H1 (cell line): ENCODE data around the gene PASD1. TPM values are rescaled to one million over a fixed set of nuclear protein-coding genes. Genes with fewer than 3 reads are reported as not detected.

Source experiments
- CHD7 ChIP-seq: fragments of 300-600 bp; sonication (generic); IDR thresholded peaks from 2 replicates; pipeline ENCODE4 v1.7.1; 2012; ENCODE audit warnings: low read length, moderate library complexity, mild to moderate bottlenecking, inconsistent platforms; ENCODE audit not compliant: insufficient replicate concordance
- EGR1 ChIP-seq: IDR thresholded peaks from 2 replicates; pipeline ENCODE4 v1.6.1; 2011; ENCODE audit warnings: low read depth, low read length, borderline replicate concordance
- EZH2 ChIP-seq: fragments of 200-600 bp; sonication (generic); IDR thresholded peaks from 2 replicates; pipeline ENCODE4 v1.7.1; 2012; ENCODE audit warnings: low read depth, mild to moderate bottlenecking, moderate library complexity, low read length, inconsistent platforms; ENCODE audit not compliant: severe bottlenecking
- JUND ChIP-seq: IDR thresholded peaks from 2 replicates; pipeline ENCODE4 v1.6.1; 2011; ENCODE audit warnings: mild to moderate bottlenecking, improper control_type of control experiment, low read length
- KDM4A ChIP-seq: IDR thresholded peaks from one replicate; pipeline ENCODE4 v1.7.1; 2012; ENCODE audit warnings: low read depth, mild to moderate bottlenecking, moderate library complexity, low read length, inconsistent platforms; ENCODE audit not compliant: severe bottlenecking
- POU5F1 ChIP-seq: IDR thresholded peaks from 2 replicates; pipeline ENCODE4 v1.6.1; 2011; ENCODE audit warnings: low read depth, mild to moderate bottlenecking, low read length, moderate library complexity
- TAF7 ChIP-seq: optimal IDR thresholded peaks from 2 replicates; pipeline ENCODE3; 2011; ENCODE audit warnings: low read depth, mild to moderate bottlenecking, inconsistent platforms, low read length, moderate library complexity, borderline replicate concordance
- YY1 ChIP-seq: IDR thresholded peaks from 2 replicates; pipeline ENCODE4 v1.6.1; 2011; ENCODE audit warnings: low read depth, mild to moderate bottlenecking, low read length
- polyA plus RNA-seq, 7 experiments: library from polyadenylated mRNA; depleted of rRNA in 3 of 7; stranded (reverse) in 5 of 7; unstranded in 2 of 7; fragments of >200 nt in 5 of 7; fragments of 200-250 nt in 2 of 7; gene quantifications; 1 replicate in 5 of 7; 2 replicates in 1 of 7; 4 replicates in 1 of 7; pipeline versions ENCODE4 v1.2.1 to v1.2.3, GENCODE V29; 2011 to 2013; ENCODE audit warnings: missing spikeins in 2 of 7, mixed read lengths in 2 of 7
- total RNA-seq: library from RNA; stranded (reverse); fragmentation: NEBNext Ultra II Directional; extraction: Animal tissue kit (Norgen Biotek cat#: 25700); gene quantifications from 2 replicates; pipeline ENCODE4 v1.2.1, GENCODE V29; 2021
- TF ChIP-seq, protein P1 (sequence below): IDR thresholded peaks from 2 replicates; pipeline ENCODE4 v1.6.1; 2012; ENCODE audit warnings: inconsistent platforms
- TF ChIP-seq, protein P2 (sequence below): IDR thresholded peaks from 2 replicates; pipeline ENCODE4 v1.6.1; 2011; ENCODE audit warnings: low read depth, mild to moderate bottlenecking, low read length; ENCODE audit not compliant: insufficient read depth

The PASD1 gene
- total and polyA plus RNA-seq, 2 of the 8 experiments (the other 6 are each of a cell fraction or from before 2014, with no cell fraction given): 0.03 to 0.09 TPM

- no peak for TF ChIP-seq CHD7
- TF ChIP-seq, protein P1, sequence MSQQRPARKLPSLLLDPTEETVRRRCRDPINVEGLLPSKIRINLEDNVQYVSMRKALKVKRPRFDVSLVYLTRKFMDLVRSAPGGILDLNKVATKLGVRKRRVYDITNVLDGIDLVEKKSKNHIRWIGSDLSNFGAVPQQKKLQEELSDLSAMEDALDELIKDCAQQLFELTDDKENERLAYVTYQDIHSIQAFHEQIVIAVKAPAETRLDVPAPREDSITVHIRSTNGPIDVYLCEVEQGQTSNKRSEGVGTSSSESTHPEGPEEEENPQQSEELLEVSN: no peak
- TF ChIP-seq, protein P2, sequence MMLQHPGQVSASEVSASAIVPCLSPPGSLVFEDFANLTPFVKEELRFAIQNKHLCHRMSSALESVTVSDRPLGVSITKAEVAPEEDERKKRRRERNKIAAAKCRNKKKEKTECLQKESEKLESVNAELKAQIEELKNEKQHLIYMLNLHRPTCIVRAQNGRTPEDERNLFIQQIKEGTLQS: no peak
- no peak for TF ChIP-seq TAF7
- TF ChIP-seq KDM4A: no peak
- no peak for TF ChIP-seq EZH2
- no peak for TF ChIP-seq JUND
- TF ChIP-seq POU5F1: no peak
- no peak for TF ChIP-seq EGR1
- no peak for TF ChIP-seq YY1
Measured at GRCh38 chrX:151708821-151709220, 145.3 kb downstream of the PASD1 start (continued).
